Stomach (tissue), 9 donors: ENCODE results near the gene PRR20E. TPM values are rescaled to one million over a fixed set of nuclear protein-coding genes. Genes with fewer than 3 reads are reported as not detected.

Source experiments
- DNase-seq, 2 donors: peaks; one replicate each; pipeline versions ENCODE4 v3.0.0 to v3.0.0-alpha.2; 2013 to 2019
- H3K27ac ChIP-seq, 5 donors: fragments of 200-600 bp in 4 of 5; sonication (generic) in 4 of 5; one replicate each; pipeline ENCODE4 v1.5.1; 2013 to 2019; ENCODE audit warnings: mild to moderate bottlenecking in 1 of 5, moderate library complexity in 1 of 5
- H3K27me3 ChIP-seq, 3 donors: fragments of 200-600 bp; sonication (generic); one replicate each; pipeline ENCODE4 v1.5.1; 2017 to 2019; ENCODE audit warnings: mixed run types in 1 of 3
- H3K36me3 ChIP-seq, 4 donors: fragments of 200-600 bp; sonication (generic); 1 replicate in 3 of 4; 2 replicates in 1 of 4; pipeline ENCODE4 v1.5.1; 2016 to 2019
- H3K4me1 ChIP-seq, 4 donors: fragments of 200-600 bp; sonication (generic); one replicate each; pipeline ENCODE4 v1.5.1; 2016 to 2019
- H3K4me3 ChIP-seq, 4 donors: fragments of 200-600 bp; sonication (generic) in 3 of 4; one replicate each; pipeline ENCODE4 v1.5.1; 2016 to 2019; ENCODE audit warnings: mild to moderate bottlenecking in 1 of 4
- H3K9me3 ChIP-seq, 4 donors: fragments of 200-600 bp; sonication (generic); one replicate each; pipeline ENCODE4 v1.5.1; 2016 to 2019
- CTCF ChIP-seq, 7 experiments: fragments of 450-650 bp in 4 of 7; fragments of 200-600 bp in 3 of 7; sonication (generic) in 3 of 7; IDR thresholded peaks; one replicate each; pipeline ENCODE4 v1.5.1; 2016 to 2019; ENCODE audit warnings: antibody characterized with exemption in 7 of 7, control low read depth in 2 of 7, mild to moderate bottlenecking in 1 of 7
- EP300 ChIP-seq: sonication (generic); formaldehyde crosslinking; IDR thresholded peaks from one replicate; pipeline ENCODE4 v1.6.1; 2017; ENCODE audit warnings: antibody characterized with exemption
- POLR2A ChIP-seq, 4 donors: fragments of 450-650 bp; IDR thresholded peaks; one replicate each; pipeline ENCODE4 v1.6.1; 2016; ENCODE audit warnings: antibody characterized with exemption in 4 of 4, control low read depth in 2 of 4, mild to moderate bottlenecking in 1 of 4, moderate library complexity in 1 of 4
- POLR2AphosphoS5 ChIP-seq, 3 donors: sonication (generic); formaldehyde crosslinking; IDR thresholded peaks; one replicate each; pipeline ENCODE4 v1.6.1; 2016; ENCODE audit warnings: antibody characterized with exemption in 3 of 3
- WGBS, 5 donors: extraction: QIAGEN DNeasy Blood & Tissue Kit in 3 of 5; methylation state at CpG; one replicate each; pipeline versions ENCODE4 v1.1.5 to v1.1.7; 2013 to 2018; 5-methylcytosine and 5-hydroxymethylcytosine counted together
- intact Hi-C: fragments of 100-400 bp; cut with DNase I; formaldehyde crosslinking; loops from one replicate; pipeline ENCODE4 v1.15.1; 2023; ENCODE audit warnings: low total_unique reads
- polyA plus RNA-seq, 3 donors: library from polyadenylated mRNA; stranded (reverse); fragments of 200-250 nt; gene quantifications; one replicate each; pipeline ENCODE4 v1.2.3, GENCODE V29; 2013
- small RNA-seq, 4 donors: library from RNA; depleted of rRNA; stranded (forward); fragments of <200 nt; gene quantifications; one replicate each; pipeline ENCODE3, GENCODE V24; 2016
- total RNA-seq, 5 donors: library from RNA; depleted of rRNA; stranded (reverse); fragments of >200 nt; gene quantifications; one replicate each; pipeline versions ENCODE4 v1.1.0 to v1.2.3, GENCODE V29; 2014 to 2016
- donor health status: healthy with polysubstance abuse.
- donor health status: Bipolar disorder and iron deficiency.
- donor health status: healthy.

Gene PRR20E
- total and polyA plus RNA-seq, 8 donors: not detected

GRCh38 chr13:57191667-57192066, 24.7 kb downstream of the PRR20E start:
- Histone ChIP-seq H3K27ac (no peak overlapping the region), H3K36me3 (no peaks in the 10 kb centered on the region), H3K4me3 (no peak overlapping the region), H3K27me3 (no peaks in the 10 kb centered on the region), H3K9me3 (peaks cover 0 to 4% (median 0%) of the 10 kb centered on the region in 4 donors), H3K4me1 (no peaks in the 10 kb centered on the region)
- intact Hi-C loops: no loop called here
- 64 to 85% (median 75%) methylated on average over 1 of the region's 1 CpG for WGBS, 5 donors
- TF ChIP-seq POLR2AphosphoS5 (IDR thresholded peaks at IDR 0.05) (no peak), EP300 (no peak), CTCF (IDR thresholded peaks at IDR 0.05) (no peak), POLR2A (IDR thresholded peaks at IDR 0.05) (no peak)
- no peak for DNase-seq

- TF ChIP-seq CTCF (IDR thresholded peaks at IDR 0.05) (no peak), EP300 (no peak), POLR2AphosphoS5 (IDR thresholded peaks at IDR 0.05) (no peak), POLR2A (IDR thresholded peaks at IDR 0.05) (no peak)
- Histone ChIP-seq H3K36me3 (no peaks in the 10 kb centered on the region), H3K9me3 (no peaks in the 10 kb centered on the region), H3K27ac (no peak overlapping the region), H3K4me3 (no peak overlapping the region), H3K27me3 (no peaks in the 10 kb centered on the region), H3K4me1 (no peaks in the 10 kb centered on the region)
- DNase-seq: no peak
- intact Hi-C loops: no loop called here
- 78 to 96% (median 90%) methylated on average over 1 of the region's 1 CpG for WGBS, 5 donors
Measured at GRCh38 chr13:57212989-57213388, 46.0 kb downstream of the PRR20E start.

Small RNAs within 50 kb of the gene (small RNA-seq; reads per million reads assigned to genes)
- gene PRR20FP: 0 reads per million in 4 donors

Other genes with a start within 250 kb of the PRR20E start
- not detected for gene PRR20A, start 26.3 kb upstream of the PRR20E start, total RNA-seq
- not detected for gene PRR20A, start 26.3 kb upstream of the PRR20E start, polyA plus RNA-seq
- gene PRR20B, start 19.7 kb upstream of the PRR20E start, total RNA-seq: not detected
- gene PRR20B, start 19.7 kb upstream of the PRR20E start, polyA plus RNA-seq: not detected
- not detected for gene PRR20C, start 13.1 kb upstream of the PRR20E start, total RNA-seq
- not detected for gene PRR20C, start 13.1 kb upstream of the PRR20E start, polyA plus RNA-seq
- gene PRR20D, start 6.6 kb upstream of the PRR20E start, total RNA-seq: not detected
- not detected for gene PRR20D, start 6.6 kb upstream of the PRR20E start, polyA plus RNA-seq